ENCODE results near the gene EMC8.

DNA sequence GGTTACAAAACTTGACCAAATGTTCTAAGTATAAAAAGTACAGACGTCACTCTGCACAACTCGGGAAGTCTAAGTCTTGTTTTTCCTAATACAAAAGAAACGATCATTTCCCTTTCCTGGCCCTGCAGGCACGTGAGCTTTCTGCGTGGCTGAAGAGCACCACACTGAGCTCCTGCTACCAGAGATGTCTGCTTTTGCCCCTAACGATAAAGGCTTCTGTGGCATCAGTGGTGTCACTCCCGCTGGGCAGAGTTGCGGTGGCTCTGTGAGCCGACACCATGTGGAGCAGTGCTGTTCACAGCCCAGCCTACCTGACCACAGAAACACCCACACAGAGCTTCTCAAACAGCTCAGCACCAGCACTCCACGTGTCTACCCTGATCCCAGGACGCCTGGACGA is 20.5 kb downstream of the EMC8 start:
- TF ChIP-seq CTCF (IDR thresholded peaks at IDR 0.05): no peak
- no peak for TF ChIP-seq POLR2A (IDR thresholded peaks at IDR 0.05)

All from uterus (tissue), 2 donors.